HG03097 (cell line): ENCODE results near the gene PAQR9.
A peak's percentile ranks its signal among the peaks of the same experiment; 100 is the strongest.

ENCODE experiments used
- ATAC-seq: cut with Tn5 transposase; IDR thresholded peaks from one replicate; pipeline ENCODE4 v1.9.1; 2021; ENCODE audit not compliant: unreplicated experiment, low FRiP score

PAQR9 gene

DNA sequence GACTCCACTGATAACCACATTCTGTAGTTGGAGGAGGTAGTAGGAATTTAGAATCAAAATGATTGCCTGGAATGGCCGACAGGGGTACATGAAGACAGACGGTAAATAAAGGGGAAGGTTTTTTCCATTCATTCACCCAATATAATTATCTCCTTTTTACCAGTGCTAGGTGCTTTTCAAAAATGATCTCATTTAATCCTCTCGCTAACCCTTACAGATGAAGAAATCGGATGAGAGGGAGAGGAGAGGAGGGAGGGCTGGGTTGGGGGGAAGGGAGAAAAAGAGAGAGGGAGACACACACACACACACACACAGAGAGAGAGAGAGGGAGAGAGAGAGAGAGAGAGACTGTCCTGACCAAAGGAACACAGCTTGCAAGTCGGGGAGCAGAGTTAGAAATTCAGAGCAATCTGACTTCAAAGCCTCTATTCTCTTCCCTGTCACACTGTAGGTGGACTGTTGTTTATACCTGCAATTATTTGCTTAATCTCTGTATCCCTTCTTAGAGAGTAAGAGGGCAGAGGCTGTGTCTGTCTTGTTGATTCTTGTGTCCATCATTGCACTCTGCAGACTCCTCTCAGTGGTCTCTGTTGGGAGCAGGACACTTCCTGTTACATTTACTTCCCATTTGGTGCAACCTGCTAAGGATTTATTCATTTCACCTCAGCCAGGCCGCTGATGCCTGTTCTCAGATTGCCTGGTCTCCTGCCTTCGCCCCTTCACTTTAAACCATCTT, 18.7 kb upstream of the PAQR9 start:
- no peak for ATAC-seq

DNA sequence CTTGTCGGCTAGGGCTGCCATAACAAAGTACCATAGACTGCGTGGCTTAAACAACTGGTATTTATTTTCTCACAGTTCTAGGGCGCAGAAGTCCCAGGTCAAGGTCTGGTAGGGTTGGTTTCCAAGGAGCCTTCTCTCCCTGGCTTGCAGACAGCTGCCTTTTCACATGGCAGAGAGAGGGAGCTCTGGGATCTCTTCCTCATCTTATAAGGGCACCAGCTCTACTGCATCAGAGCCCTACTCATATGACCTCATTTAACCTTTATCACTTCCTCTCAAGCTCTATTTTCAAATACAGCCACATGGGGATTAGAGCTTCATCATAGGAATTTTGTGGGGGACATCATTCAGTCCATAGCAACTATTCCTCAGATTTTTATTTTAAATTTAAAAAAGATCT, 17.6 kb upstream of the PAQR9 start:
- no peak for ATAC-seq

DNA sequence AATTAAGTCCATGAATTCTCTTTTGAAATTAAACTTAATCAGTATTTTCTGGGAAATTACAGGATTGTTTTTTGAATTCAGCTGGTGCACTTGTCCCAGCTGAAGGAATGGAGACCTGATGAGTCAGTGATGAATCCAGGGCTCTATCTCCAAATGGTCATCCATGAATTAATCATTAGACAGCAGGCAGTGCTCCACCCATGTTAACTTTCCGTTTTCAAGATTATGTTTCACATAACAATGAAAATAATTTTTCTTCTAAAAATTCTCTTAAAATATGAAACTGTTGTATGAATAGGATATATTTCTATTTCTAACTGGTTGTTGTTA, 13.9 kb upstream of the PAQR9 start:
- ATAC-seq = no peak

DNA sequence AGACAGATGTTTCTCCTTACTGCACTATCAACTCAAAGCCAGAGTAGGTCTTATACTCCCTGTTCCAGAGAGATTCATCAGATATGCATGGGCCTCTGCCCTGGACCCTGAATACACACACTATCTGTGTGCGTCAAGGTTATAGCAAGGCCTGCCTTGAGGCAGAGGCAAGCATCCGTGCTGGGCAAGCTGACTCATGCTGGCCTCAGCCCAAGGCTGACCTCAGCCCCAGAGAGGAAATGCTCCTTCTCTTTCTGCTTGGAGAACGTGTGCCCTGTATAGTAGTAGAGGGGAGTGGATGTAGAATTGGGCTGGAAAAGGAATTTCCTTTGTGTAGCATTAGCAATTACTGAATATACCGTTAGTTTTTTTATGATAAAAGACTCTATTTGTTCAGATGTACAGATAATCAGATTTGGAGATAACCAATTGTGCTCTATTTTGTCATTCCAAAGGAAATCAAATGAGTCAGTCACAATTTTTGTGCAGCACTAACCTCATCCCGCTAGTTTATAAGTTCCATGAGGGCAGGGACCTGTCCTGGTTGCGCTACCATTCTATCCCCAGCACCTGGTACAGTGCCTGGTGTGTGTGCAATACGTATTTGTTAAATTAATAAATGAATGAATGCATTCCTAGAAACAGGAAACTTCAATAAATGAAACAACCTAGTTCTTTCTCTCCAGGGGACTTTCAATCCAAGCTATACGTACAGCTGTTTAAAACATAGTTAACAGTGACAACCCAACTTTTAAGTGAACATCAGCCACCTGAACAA, 13.3 kb upstream of the PAQR9 start:
- ATAC-seq = no peak

- ATAC-seq = no peak
Observed at GRCh38 chr3:142975316-142975995, 12.0 kb upstream of the PAQR9 start.

DNA sequence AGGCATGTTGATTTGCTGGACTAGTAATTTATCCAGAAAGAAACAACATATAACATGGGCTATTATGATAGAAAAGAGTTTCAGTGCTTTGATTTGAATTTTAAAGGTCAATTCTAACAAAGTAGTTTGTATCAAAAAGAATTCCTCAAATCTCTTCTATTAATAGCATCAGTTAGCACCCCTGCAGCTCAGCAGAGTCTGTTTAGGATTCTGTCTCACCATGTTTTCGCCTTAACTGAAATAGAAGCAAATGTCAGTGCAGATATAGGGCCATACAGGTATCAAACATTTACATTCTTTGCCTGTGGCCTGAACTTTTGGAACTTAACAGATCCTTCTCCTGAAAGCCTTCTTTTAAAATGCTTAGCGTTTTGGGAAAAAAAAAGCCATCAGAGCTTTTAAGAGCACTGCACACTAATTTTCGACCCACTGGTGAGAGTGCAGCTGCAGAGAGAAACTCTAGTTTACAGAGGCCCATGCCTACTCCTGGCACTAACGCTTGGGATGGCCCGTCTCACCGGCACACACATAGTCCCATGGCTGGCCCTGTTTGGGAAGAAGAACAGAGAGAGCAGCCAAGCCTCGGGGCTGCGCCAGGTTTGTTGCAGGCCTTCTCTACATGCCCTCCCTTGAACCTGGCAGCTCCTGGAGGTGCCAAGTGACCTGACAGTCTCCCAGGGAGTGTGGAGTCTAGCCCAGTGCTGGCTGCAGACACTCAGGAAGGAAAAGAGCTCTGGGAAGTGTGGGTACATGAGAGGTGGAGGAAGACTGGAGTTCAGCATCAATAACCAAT, 9.9 kb upstream of the PAQR9 start:
- ATAC-seq = no peak

GRCh38 chr3:142972092-142972753, 8.7 kb upstream of the PAQR9 start:
- ATAC-seq = no peak

DNA sequence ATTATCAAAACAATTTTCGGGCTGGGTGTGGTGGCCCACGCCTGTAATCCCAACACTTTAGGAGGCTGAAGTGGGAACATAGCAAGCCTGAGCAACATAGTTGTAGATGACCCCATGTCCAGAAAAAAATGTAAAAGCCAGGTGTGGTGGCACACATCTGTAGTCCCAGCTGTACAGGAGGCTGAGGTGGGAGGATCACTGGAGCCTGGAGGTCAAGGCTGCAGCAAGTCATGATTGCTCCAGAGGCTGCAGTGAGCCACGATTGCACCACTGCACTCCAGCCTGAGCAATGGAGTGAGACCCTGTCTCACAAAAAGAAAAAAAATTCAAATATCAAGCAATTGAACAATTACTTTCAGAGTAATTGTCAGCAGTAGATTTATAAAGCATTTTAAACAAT, 8.0 kb upstream of the PAQR9 start:
- no peak for ATAC-seq

- ATAC-seq = no peak
Observed at GRCh38 chr3:142968319-142969025, 5.0 kb upstream of the PAQR9 start.

GRCh38 chr3:142966808-142967207, 3.3 kb upstream of the PAQR9 start:
- no peak for ATAC-seq

DNA sequence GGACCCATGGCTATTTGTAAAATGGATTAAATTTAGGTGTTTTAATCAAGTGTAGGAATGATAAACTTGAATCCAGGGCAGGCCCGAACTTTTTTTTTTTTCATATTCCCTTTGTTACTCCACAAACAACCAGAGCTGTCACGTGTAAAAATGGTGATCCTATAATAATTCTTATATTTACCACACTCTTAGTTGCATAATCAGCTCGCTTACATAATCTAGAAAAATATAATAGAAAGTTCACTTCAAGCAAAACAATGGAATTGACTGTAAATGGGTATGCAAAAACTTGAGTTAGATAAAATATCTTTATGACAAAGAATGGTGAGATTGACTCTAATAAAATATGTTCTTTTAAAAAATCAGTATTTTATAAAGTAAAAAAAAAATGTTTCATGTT, 2.1 kb upstream of the PAQR9 start:
- ATAC-seq = no peak

DNA sequence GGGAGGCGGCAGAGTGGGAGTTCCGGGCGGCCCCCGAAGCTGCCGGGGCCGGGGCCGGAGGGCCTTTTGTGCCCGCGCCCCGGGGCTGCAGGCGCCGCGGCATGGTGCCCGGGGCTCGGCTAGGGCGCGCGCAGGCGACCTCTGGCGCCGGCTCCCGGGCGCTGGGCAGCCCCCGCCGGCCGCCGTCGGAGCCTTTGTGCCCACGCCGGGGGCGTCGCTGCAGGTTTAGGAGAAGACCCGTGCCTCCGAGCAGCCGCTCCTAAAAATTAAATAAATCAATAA, 299 bp downstream of the PAQR9 start:
- peak; percentile 27 for ATAC-seq

- ATAC-seq = no peak
Observed at GRCh38 chr3:142962520-142963233, 797 bp downstream of the PAQR9 start.

DNA sequence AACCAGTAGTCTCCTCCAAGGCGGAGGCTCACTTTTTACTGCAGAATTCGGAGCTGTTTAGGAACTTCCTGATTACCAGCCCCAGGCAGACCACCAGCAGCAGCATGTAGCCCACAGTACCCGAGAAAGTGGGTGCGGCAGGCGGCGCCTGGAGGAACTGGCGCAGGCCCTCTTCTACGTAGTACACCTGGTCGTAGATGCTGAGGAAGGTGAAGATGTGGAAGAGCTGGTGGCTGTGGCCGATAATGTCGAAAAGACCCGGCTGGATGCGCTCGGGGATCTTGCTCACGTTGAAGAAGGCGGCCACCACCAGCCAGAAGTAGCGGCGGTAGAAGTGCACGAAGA, 1.3 kb downstream of the PAQR9 start:
- no peak for ATAC-seq

DNA sequence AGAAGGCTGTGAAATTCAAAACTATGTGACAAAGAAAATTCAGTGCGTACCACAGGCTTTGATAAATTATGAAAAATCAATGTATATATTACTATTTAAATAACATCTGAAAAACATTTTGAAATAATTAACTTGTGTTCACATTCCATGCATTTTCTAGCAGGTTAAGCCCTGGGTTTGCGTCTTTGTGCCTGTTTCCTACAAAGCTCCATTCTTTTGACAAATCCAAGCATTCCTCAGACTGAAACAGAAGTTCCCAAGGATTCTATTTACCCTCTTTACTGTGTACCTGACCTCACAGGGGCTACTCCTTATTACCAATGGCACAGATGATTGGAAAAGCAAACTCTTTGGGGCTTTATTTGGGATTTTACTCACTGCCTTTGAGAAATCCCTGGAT, 1.9 kb downstream of the PAQR9 start:
- no peak for ATAC-seq

- no peak for ATAC-seq
Observed at GRCh38 chr3:142960322-142960850, 3.1 kb downstream of the PAQR9 start.

DNA sequence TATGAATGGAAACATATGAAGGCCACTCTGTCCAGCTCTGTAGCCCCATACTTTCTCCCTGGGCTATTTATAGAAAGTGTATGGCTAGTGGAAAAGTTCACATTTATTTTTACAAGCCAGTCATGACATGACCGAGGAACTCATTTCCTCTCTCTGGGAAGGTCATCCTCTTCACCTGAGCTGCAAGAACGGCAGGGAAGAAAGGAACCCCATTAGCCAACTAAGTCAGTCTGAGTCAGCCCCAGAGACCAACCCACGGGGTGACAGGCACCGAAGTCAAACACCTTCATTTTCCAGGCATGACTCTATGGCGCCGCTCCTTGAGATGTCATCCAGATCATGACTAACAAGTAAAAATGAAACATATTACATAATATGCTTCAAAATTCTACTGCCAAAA, 4.8 kb downstream of the PAQR9 start:
- no peak for ATAC-seq

DNA sequence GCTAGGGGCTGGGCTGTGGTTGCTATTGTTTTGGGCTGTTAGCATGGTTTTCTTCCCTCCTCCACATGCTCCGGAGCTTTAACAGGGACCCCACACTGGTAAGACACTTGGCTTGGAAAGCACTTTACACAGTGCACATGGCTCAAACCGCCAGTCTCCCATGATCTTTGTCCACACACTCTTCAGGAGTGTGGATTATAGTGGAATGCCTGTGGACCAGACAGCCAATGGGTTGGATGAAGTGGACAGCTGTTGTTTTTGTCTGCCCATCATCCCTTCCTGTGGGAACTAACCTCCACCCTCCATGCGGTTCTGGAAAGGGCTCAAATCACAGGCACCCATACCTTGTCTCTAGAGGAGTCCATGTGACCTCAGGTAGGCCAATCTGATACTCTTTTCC, 10.0 kb downstream of the PAQR9 start:
- ATAC-seq = no peak
